Measurements from ENCODE around the gene RUFY1.
"Not testable (repeated sequence)": the region's sequence is repeated elsewhere in the genome, so short reads cannot be mapped to it uniquely, and the experiment has no call there.

The RUFY1 gene

GRCh38 chr5:179623003-179623905 is 72.9 kb downstream of the RUFY1 start, which contains the start of gene HNRNPH1:
TSS of gene HNRNPH1 (minus strand) at chr5:179623671. CDS start at chr5:179623133, 538 bp downstream.
- DNase-seq (ENCODE audit: low read depth): peak; percentile 97

- DNase-seq (ENCODE audit: low read depth): no peak
Observed at GRCh38 chr5:179623906-179624741, 73.8 kb downstream of the RUFY1 start.

GRCh38 chr5:179624841-179625271 is 74.5 kb downstream of the RUFY1 start:
- DNase-seq (ENCODE audit: low read depth): no peak

GRCh38 chr5:179633501-179634369 is 83.4 kb downstream of the RUFY1 start:
- not testable (repeated sequence) for DNase-seq (ENCODE audit: low read depth)

- not testable (repeated sequence) for DNase-seq (ENCODE audit: low read depth)
Observed at GRCh38 chr5:179634370-179635172, 84.2 kb downstream of the RUFY1 start.

GRCh38 chr5:179639296-179639695 is 88.9 kb downstream of the RUFY1 start:
- DNase-seq (ENCODE audit: low read depth): not testable (repeated sequence)

GRCh38 chr5:179641745-179642144 is 91.4 kb downstream of the RUFY1 start:
- not testable (repeated sequence) for DNase-seq (ENCODE audit: low read depth)

GRCh38 chr5:179642626-179643025 is 92.3 kb downstream of the RUFY1 start:
- not testable (repeated sequence) for DNase-seq (ENCODE audit: low read depth)

GRCh38 chr5:179643141-179643920 is 93.0 kb downstream of the RUFY1 start:
- not testable (repeated sequence) for DNase-seq (ENCODE audit: low read depth)

- DNase-seq (ENCODE audit: low read depth): not testable (repeated sequence)
Observed at GRCh38 chr5:179644766-179645165, 94.4 kb downstream of the RUFY1 start.

GRCh38 chr5:179648410-179648809 is 98.1 kb downstream of the RUFY1 start:
- DNase-seq (ENCODE audit: low read depth): no peak

GRCh38 chr5:179649166-179649703 is 98.9 kb downstream of the RUFY1 start:
- DNase-seq (ENCODE audit: low read depth): not testable (repeated sequence)

- not testable (repeated sequence) for DNase-seq (ENCODE audit: low read depth)
Observed at GRCh38 chr5:179650245-179650644, 99.9 kb downstream of the RUFY1 start.

GRCh38 chr5:179653135-179653534 is 102.8 kb downstream of the RUFY1 start:
- not testable (repeated sequence) for DNase-seq (ENCODE audit: low read depth)

- DNase-seq (ENCODE audit: low read depth): not testable (repeated sequence)
Observed at GRCh38 chr5:179657302-179658178, 107.2 kb downstream of the RUFY1 start.

- DNase-seq (ENCODE audit: low read depth): not testable (repeated sequence)
Observed at GRCh38 chr5:179658179-179658856, 108.0 kb downstream of the RUFY1 start.
